Keratinocyte (primary cell): ENCODE measurements around the gene ASCL1. TPM values are rescaled to one million over a fixed set of nuclear protein-coding genes. Genes with fewer than 3 reads are reported as not detected.

Source experiments
- DNase-seq: peaks from one replicate; pipeline ENCODE4 v3.0.0-alpha.2; 2011; ENCODE audit warnings: low read depth, missing footprints, low spot score
- FAIRE-seq: peaks from 2 replicates; lab custom pipeline; 2011; peaks lifted over from hg19 to GRCh38; lab: Jason Lieb, UNC
- H2AFZ ChIP-seq: 2 replicates; pipeline ENCODE4 v1.6.0; 2012; ENCODE audit warnings: low read length, control low read depth, inconsistent platforms; ENCODE audit not compliant: control insufficient read depth
- H3K27ac ChIP-seq: 2 replicates; pipeline ENCODE4 v1.5.1; 2011; ENCODE audit warnings: low read length; ENCODE audit not compliant: control insufficient read depth, insufficient read depth
- H3K27me3 ChIP-seq: 3 replicates; pipeline ENCODE4 v1.6.0; 2011; ENCODE audit warnings: low read length; ENCODE audit not compliant: control insufficient read depth, insufficient read depth; ENCODE audit errors: extremely low read depth
- H3K36me3 ChIP-seq, 2 experiments: 2 replicates in 1 of 2; 3 replicates in 1 of 2; pipeline ENCODE4 v1.5.1; 2011; ENCODE audit warnings: low read length in 2 of 2, mild to moderate bottlenecking in 1 of 2; ENCODE audit not compliant: control insufficient read depth in 2 of 2, insufficient read depth in 2 of 2; ENCODE audit errors: extremely low read depth in 1 of 2
- H3K4me1 ChIP-seq: 3 replicates; pipeline ENCODE4 v1.5.1; 2011; ENCODE audit warnings: low read length; ENCODE audit not compliant: control insufficient read depth, insufficient read depth; ENCODE audit errors: extremely low read depth
- H3K4me2 ChIP-seq: 3 replicates; pipeline ENCODE4 v1.6.0; 2011; ENCODE audit warnings: low read depth, low read length; ENCODE audit not compliant: control insufficient read depth, insufficient read depth; ENCODE audit errors: extremely low read depth
- H3K4me3 ChIP-seq, 3 experiments: fragments of 200-600 bp in 1 of 3; sonication (generic) in 1 of 3; 2 replicates in 2 of 3; 3 replicates in 1 of 3; pipeline ENCODE4 v1.5.1; 2011 to 2016; ENCODE audit warnings: low read length in 3 of 3, mild to moderate bottlenecking in 3 of 3, control low read depth in 2 of 3, inconsistent platforms in 1 of 3, low read depth in 1 of 3, mixed read lengths in 1 of 3, mixed run types in 1 of 3, moderate library complexity in 1 of 3; ENCODE audit not compliant: control insufficient read depth in 2 of 3, insufficient read depth in 2 of 3; ENCODE audit errors: extremely low read depth in 1 of 3
- H3K79me2 ChIP-seq: 2 replicates; pipeline ENCODE4 v1.6.0; 2012; ENCODE audit warnings: low read length; ENCODE audit not compliant: control insufficient read depth, insufficient read depth
- H3K9ac ChIP-seq: 3 replicates; pipeline ENCODE4 v1.6.0; 2011; ENCODE audit warnings: low read length; ENCODE audit not compliant: control insufficient read depth, insufficient read depth; ENCODE audit errors: extremely low read depth
- H3K9me1 ChIP-seq: 3 replicates; pipeline ENCODE4 v1.6.0; 2011; ENCODE audit warnings: low read length; ENCODE audit not compliant: control insufficient read depth, insufficient read depth; ENCODE audit errors: extremely low read depth
- H3K9me3 ChIP-seq: 2 replicates; pipeline ENCODE4 v1.5.1; 2012; ENCODE audit warnings: low read depth, low read length; ENCODE audit not compliant: control insufficient read depth
- H4K20me1 ChIP-seq: 3 replicates; pipeline ENCODE4 v1.6.0; 2011; ENCODE audit warnings: low read length; ENCODE audit not compliant: control insufficient read depth, insufficient read depth; ENCODE audit errors: extremely low read depth
- CTCF ChIP-seq, 3 experiments: IDR thresholded peaks in 1 of 3; conservative IDR thresholded peaks in 1 of 3; optimal IDR thresholded peaks in 1 of 3; 2 replicates in 2 of 3; 3 replicates in 1 of 3; pipeline versions ENCODE3 to v1.5.1; 2011; ENCODE audit warnings: low read length in 3 of 3, mild to moderate bottlenecking in 3 of 3, moderate library complexity in 2 of 3, control low read depth in 1 of 3, inconsistent platforms in 1 of 3; ENCODE audit not compliant: insufficient read depth in 2 of 3; ENCODE audit errors: extremely low read depth in 1 of 3
- EZH2 ChIP-seq: IDR thresholded peaks from one replicate; pipeline ENCODE4 v1.6.1; 2012; ENCODE audit warnings: inconsistent platforms, mild to moderate bottlenecking, low read length, moderate library complexity
- dilution Hi-C: fragments of 300-500 bp; cut with MboI; formaldehyde crosslinking; loops from one replicate; pipeline ENCODE4 v1.7.0; 2020; ENCODE audit warnings: low sequenced_read_pairs; ENCODE audit not compliant: extremely low pct_ligation_motif_present
- polyA plus RNA-seq, 5 experiments: library from polyadenylated mRNA; depleted of rRNA in 3 of 5; stranded (reverse) in 3 of 5; stranded (forward) in 1 of 5; unstranded in 1 of 5; fragments of >200 nt; gene quantifications; 1 replicate in 1 of 5; 2 replicates in 3 of 5; 3 replicates in 1 of 5; pipeline versions ENCODE4 v1.2.1 to v1.2.3, GENCODE V29; 2011 to 2012; ENCODE audit warnings: missing spikeins in 2 of 5, low read depth in 1 of 5, low replicate concordance in 1 of 5

The ASCL1 gene
- polyA plus RNA-seq, 1 donor (not counting 4 experiments of a cell fraction or from before 2014, with no cell fraction given) = not detected

- no peak overlapping the region for H3K4me2 ChIP-seq
- H4K20me1 ChIP-seq = no peaks in the 10 kb centered on the region
- dilution Hi-C loops = no loop called here
These were observed 30.3 kb upstream of the ASCL1 start for GRCh38 chr12:102927220-102927619.

GRCh38 chr12:102933168-102933567 lies 24.3 kb upstream of the ASCL1 start:
- Histone ChIP-seq H3K4me1 (no peaks in the 10 kb centered on the region), H3K27ac (no peak overlapping the region), H3K4me2 (no peak overlapping the region), H4K20me1 (no peaks in the 10 kb centered on the region), H3K4me3 (no peak overlapping the region), H2AFZ (no peak overlapping the region), H3K9me3 (no peaks in the 10 kb centered on the region), H3K36me3 (no peaks in the 10 kb centered on the region), H3K27me3 (no peaks in the 10 kb centered on the region), H3K79me2 (no peaks in the 10 kb centered on the region), H3K9ac (no peak overlapping the region), H3K9me1 (no peaks in the 10 kb centered on the region)
- DNase-seq (no peak), FAIRE-seq (no peak)
- TF ChIP-seq CTCF (optimal IDR thresholded peaks at IDR 0.05 in 1 of 3, IDR thresholded peaks at IDR 0.05 in 1 of 3, conservative IDR thresholded peaks at IDR 0.05 in 1 of 3; ENCODE audit: extremely low read depth in 1 of 3, insufficient read depth in 2 of 3, low read length in 3 of 3) = no peak
- TF ChIP-seq EZH2 = no peak
- dilution Hi-C loops = no loop called here

More at GRCh38 chr12:102927220-102927619, 30.3 kb upstream of the ASCL1 start:
- TF ChIP-seq EZH2 (no peak), CTCF (optimal IDR thresholded peaks at IDR 0.05 in 1 of 3, IDR thresholded peaks at IDR 0.05 in 1 of 3, conservative IDR thresholded peaks at IDR 0.05 in 1 of 3; ENCODE audit: extremely low read depth in 1 of 3, insufficient read depth in 2 of 3, low read length in 3 of 3) (no peak)
- H3K9me1 ChIP-seq = no peaks in the 10 kb centered on the region
- H3K27me3 ChIP-seq = no peaks in the 10 kb centered on the region
- no peaks in the 10 kb centered on the region for H3K79me2 ChIP-seq
- FAIRE-seq (no peak), DNase-seq (no peak)
- no peak overlapping the region for H3K4me3 ChIP-seq
- no peak overlapping the region for H3K27ac ChIP-seq
- H3K4me1 ChIP-seq = no peaks in the 10 kb centered on the region
- H3K9me3 ChIP-seq = no peaks in the 10 kb centered on the region
- no peaks in the 10 kb centered on the region for H3K36me3 ChIP-seq
- H2AFZ ChIP-seq = no peak overlapping the region
- H3K9ac ChIP-seq = no peak overlapping the region
